HL-60 (cell line): ENCODE data around the gene UPP2.

Source experiments
- GABPA ChIP-seq: IDR thresholded peaks from 2 replicates; pipeline ENCODE4 v1.6.1; 2012; ENCODE audit warnings: low read depth
- POLR2AphosphoS5 ChIP-seq: IDR thresholded peaks from 2 replicates; pipeline ENCODE4 v1.6.1; 2012; ENCODE audit warnings: low read depth
- SPI1 ChIP-seq: IDR thresholded peaks from 2 replicates; pipeline ENCODE4 v1.6.1; 2012; ENCODE audit warnings: low read depth, mild to moderate bottlenecking, borderline replicate concordance
- TF ChIP-seq, protein P1 (sequence below): IDR thresholded peaks from one replicate; pipeline ENCODE4 v1.5.1; 2011; ENCODE audit warnings: low read length, control low read depth, inconsistent platforms; ENCODE audit not compliant: insufficient read depth
- TF ChIP-seq, protein P2 (sequence below): IDR thresholded peaks from 2 replicates; pipeline ENCODE4 v1.6.1; 2012; ENCODE audit warnings: low read depth; ENCODE audit not compliant: insufficient replicate concordance

DNA sequence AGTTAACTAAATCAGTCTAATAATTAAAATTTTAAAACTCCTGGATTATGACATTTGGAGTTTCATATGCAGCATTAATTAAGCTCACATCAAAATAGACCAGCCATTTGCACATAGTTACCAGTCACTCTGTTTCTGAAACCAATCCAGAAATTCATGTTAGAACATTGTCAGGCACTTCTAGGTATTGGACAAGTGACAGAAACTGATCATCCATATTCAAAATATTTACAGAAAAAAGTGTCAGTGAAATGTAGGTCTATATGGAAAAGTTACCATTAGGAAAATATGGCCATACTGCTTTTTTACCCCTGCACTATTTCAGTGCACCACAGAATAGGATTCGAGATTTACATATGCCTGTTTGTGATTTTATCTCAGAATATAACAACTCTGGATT is 33.4 kb downstream of the UPP2 start:
- TF ChIP-seq SPI1: no peak
- TF ChIP-seq POLR2AphosphoS5: no peak
- TF ChIP-seq, protein P1, sequence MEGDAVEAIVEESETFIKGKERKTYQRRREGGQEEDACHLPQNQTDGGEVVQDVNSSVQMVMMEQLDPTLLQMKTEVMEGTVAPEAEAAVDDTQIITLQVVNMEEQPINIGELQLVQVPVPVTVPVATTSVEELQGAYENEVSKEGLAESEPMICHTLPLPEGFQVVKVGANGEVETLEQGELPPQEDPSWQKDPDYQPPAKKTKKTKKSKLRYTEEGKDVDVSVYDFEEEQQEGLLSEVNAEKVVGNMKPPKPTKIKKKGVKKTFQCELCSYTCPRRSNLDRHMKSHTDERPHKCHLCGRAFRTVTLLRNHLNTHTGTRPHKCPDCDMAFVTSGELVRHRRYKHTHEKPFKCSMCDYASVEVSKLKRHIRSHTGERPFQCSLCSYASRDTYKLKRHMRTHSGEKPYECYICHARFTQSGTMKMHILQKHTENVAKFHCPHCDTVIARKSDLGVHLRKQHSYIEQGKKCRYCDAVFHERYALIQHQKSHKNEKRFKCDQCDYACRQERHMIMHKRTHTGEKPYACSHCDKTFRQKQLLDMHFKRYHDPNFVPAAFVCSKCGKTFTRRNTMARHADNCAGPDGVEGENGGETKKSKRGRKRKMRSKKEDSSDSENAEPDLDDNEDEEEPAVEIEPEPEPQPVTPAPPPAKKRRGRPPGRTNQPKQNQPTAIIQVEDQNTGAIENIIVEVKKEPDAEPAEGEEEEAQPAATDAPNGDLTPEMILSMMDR: no peak
- no peak for TF ChIP-seq GABPA
- TF ChIP-seq, protein P2, sequence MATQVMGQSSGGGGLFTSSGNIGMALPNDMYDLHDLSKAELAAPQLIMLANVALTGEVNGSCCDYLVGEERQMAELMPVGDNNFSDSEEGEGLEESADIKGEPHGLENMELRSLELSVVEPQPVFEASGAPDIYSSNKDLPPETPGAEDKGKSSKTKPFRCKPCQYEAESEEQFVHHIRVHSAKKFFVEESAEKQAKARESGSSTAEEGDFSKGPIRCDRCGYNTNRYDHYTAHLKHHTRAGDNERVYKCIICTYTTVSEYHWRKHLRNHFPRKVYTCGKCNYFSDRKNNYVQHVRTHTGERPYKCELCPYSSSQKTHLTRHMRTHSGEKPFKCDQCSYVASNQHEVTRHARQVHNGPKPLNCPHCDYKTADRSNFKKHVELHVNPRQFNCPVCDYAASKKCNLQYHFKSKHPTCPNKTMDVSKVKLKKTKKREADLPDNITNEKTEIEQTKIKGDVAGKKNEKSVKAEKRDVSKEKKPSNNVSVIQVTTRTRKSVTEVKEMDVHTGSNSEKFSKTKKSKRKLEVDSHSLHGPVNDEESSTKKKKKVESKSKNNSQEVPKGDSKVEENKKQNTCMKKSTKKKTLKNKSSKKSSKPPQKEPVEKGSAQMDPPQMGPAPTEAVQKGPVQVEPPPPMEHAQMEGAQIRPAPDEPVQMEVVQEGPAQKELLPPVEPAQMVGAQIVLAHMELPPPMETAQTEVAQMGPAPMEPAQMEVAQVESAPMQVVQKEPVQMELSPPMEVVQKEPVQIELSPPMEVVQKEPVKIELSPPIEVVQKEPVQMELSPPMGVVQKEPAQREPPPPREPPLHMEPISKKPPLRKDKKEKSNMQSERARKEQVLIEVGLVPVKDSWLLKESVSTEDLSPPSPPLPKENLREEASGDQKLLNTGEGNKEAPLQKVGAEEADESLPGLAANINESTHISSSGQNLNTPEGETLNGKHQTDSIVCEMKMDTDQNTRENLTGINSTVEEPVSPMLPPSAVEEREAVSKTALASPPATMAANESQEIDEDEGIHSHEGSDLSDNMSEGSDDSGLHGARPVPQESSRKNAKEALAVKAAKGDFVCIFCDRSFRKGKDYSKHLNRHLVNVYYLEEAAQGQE: no peak
